ENCODE measurements around the gene BAG1.
A peak's percentile ranks its signal among the peaks of the same experiment; 100 is the strongest.

Gene BAG1

DNA sequence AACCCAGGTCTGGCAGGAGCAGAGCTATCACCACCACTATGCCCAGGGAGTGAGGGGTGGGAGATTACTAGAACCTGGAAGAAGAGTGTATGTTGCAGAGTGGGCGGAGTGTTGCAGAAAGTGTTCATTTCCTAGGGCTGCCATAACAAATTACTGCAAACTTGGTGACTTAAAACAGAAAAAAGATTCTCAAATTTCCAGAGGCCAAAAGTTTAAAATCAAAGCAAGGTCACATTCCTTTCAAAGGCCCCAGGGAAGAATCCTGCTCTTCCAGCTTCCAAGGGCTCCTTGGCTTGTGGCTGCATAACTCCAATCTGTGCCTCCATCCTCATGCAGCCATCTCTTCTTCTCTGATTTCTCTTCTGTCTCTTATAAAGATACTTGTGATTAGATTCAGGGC is 55.1 kb downstream of the BAG1 start:
- DNase-seq = no peak

DNA sequence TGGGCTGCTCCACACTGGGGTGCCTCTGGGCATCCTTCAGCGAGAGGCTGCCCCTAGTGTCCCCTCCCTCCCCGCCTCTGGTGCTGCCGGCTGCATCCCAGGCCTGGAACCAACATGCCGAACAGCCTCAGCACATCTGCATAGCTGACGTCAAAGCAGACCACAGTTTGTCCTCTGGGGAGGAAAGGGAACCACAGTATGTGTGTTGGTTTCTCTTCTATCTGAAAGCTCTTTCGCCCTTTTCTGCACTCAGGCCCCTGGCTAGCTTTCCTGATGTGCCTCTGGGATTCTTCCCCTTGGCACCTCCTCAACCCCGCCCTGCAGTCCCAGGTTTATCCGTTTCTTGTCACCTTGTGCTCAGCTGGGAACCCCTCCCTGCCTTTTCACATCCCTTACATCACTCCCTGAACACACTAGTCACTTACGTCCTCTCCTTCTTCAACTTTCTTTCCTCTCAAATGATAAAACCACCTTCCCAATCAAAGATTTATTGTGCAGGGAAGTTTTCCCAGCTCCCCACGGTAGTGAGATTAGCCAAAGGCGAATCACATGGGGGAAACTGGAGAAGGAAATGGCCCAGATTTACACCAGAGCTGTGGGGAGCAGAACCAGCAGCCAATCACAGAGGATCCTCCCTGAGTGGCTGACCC is 61.8 kb downstream of the BAG1 start:
- DNase-seq = peak; percentile 62
